ENCODE measurements around the gene LDB2.

GRCh38 chr4:16597845-16598596, 300.4 kb downstream of the LDB2 start:
- TF ChIP-seq CTCF (IDR thresholded peaks at IDR 0.05): no peak
- TF ChIP-seq POLR2A (IDR thresholded peaks at IDR 0.05): no peak

All from tibial nerve (tissue), 3 donors.